ENCODE measurements around the gene SHMT2. TPM values are rescaled to one million over a fixed set of nuclear protein-coding genes. Genes with fewer than 3 reads are reported as not detected.

Gene SHMT2
- total RNA-seq, 1 experiment from 2014 or later: 67.1 TPM

GRCh38 chr12:57247041-57247440, 17.5 kb downstream of the SHMT2 start:
- H3K27ac ChIP-seq (ENCODE audit: low read length): no peak overlapping the region
- DNase-seq (ENCODE audit: low read depth, low spot score) (no peak), ATAC-seq (no peak)
- no peaks in the 10 kb centered on the region for H3K27me3 ChIP-seq (ENCODE audit: control insufficient read depth, insufficient read depth, low read length)
- no TSS peak for BruUV-seq (replicated peaks)
- ChIA-PET POLR2A (interaction anchor here (0.6 kb wide), 1 partner anchor 691 kb away, joined by 3 read pairs; no protein-coding TSS in a partner anchor), CTCF (no interaction called here)
- intact Hi-C loops (cut with micrococcal nuclease; ENCODE audit: unreplicated experiment) (no loop called here), in situ Hi-C loops (cut with HindIII; ENCODE audit: low pct_unique_long_range_greater_than_20kb, low sequenced_read_pairs) (no loop called here)
- peaks cover 3% of the 10 kb centered on the region; the same call in 1 of the 2 replicates for H3K4me1 ChIP-seq (ENCODE audit: control insufficient read depth, insufficient read depth, low read length)
- H3K36me3 ChIP-seq (ENCODE audit: control insufficient read depth, insufficient read depth, low read length): no peaks in the 10 kb centered on the region
- no peak overlapping the region for H3K4me3 ChIP-seq (ENCODE audit: low read depth in 2 of 2, low read length in 2 of 2)
- H3K9me3 ChIP-seq (ENCODE audit: control insufficient read depth, insufficient read depth, low read depth, low read length): no peaks in the 10 kb centered on the region
- TF ChIP-seq POLR2AphosphoS5 (IDR thresholded peaks at IDR 0.05; ENCODE audit: low read depth, low read length) (no peak), REST (IDR thresholded peaks at IDR 0.05; ENCODE audit: insufficient read depth in 1 of 2, low read depth in 2 of 2, low read length in 1 of 2) (no peak), TCF7L2 (IDR thresholded peaks at IDR 0.05; ENCODE audit: low read depth, low read length) (no peak), SIN3A (IDR thresholded peaks at IDR 0.05; ENCODE audit: borderline replicate concordance, insufficient read depth, low read depth, low read length) (no peak), CTCF (IDR thresholded peaks at IDR 0.05) (no peak)

GRCh38 chr12:57248934-57249742, 19.6 kb downstream of the SHMT2 start:
- in situ Hi-C loops (cut with HindIII; ENCODE audit: low pct_unique_long_range_greater_than_20kb, low sequenced_read_pairs): no loop called here
- intact Hi-C loops (cut with micrococcal nuclease; ENCODE audit: unreplicated experiment): no loop called here
- DNase-seq (ENCODE audit: low read depth, low spot score) (no peak), ATAC-seq (no peak)
- no peak overlapping the region for H3K4me3 ChIP-seq (ENCODE audit: low read depth in 2 of 2, low read length in 2 of 2)
- H3K9me3 ChIP-seq (ENCODE audit: control insufficient read depth, insufficient read depth, low read depth, low read length): no peaks in the 10 kb centered on the region
- TF ChIP-seq POLR2AphosphoS5 (IDR thresholded peaks at IDR 0.05; ENCODE audit: low read depth, low read length) (no peak), CTCF (IDR thresholded peaks at IDR 0.05) (no peak), TCF7L2 (IDR thresholded peaks at IDR 0.05; ENCODE audit: low read depth, low read length) (no peak), SIN3A (IDR thresholded peaks at IDR 0.05; ENCODE audit: borderline replicate concordance, insufficient read depth, low read depth, low read length) (no peak), REST (IDR thresholded peaks at IDR 0.05; ENCODE audit: insufficient read depth in 1 of 2, low read depth in 2 of 2, low read length in 1 of 2) (no peak)
- POLR2A ChIA-PET: no interaction called here
- BruUV-seq (replicated peaks): no TSS peak
- H3K27ac ChIP-seq (ENCODE audit: low read length): no peak overlapping the region
- CTCF ChIA-PET: no interaction called here
- H3K4me1 ChIP-seq (ENCODE audit: control insufficient read depth, insufficient read depth, low read length): no peaks in the 10 kb centered on the region
- no peaks in the 10 kb centered on the region for H3K27me3 ChIP-seq (ENCODE audit: control insufficient read depth, insufficient read depth, low read length)
- no peaks in the 10 kb centered on the region for H3K36me3 ChIP-seq (ENCODE audit: control insufficient read depth, insufficient read depth, low read length)

All from Panc1 (cell line).